ENCODE measurements around the gene DCAF6. TPM values are rescaled to one million over a fixed set of nuclear protein-coding genes. Genes with fewer than 3 reads are reported as not detected.

The DCAF6 gene
- total RNA-seq, 1 experiment from 2014 or later, result 84.6 TPM

DNA sequence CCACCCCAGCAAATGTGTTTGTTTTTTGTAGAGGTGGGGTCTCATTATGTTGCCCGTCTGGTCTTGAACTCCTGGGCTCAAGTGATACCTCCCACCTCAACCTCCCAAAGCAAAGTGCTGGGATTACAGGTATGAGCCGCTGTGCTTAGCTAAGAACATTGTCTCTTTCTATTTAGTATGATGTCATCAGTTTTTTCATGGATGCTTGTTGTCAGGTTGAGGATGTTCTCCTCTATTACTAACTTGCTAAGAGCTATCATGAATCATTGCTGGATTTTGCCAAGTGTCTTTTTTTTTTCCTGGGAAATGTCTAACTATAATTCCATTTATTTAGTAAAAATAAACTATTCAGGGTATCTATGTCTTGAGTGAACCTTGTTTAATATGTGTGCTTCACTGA is 19.4 kb downstream of the DCAF6 start:
- Histone ChIP-seq H3K27me3 (ENCODE audit: low read length) (no peaks in the 10 kb centered on the region), H3K9me3 (ENCODE audit: low read length) (no peaks in the 10 kb centered on the region), H3K79me2 (ENCODE audit: low read length) (peaks cover 88% of the 10 kb centered on the region), H3K36me3 (ENCODE audit: insufficient read depth, low read length) (peaks cover 35% of the 10 kb centered on the region), H2AFZ (ENCODE audit: low read length) (no peak overlapping the region), H4K20me1 (ENCODE audit: insufficient read depth, low read depth, low read length) (no peaks in the 10 kb centered on the region), H3K4me2 (ENCODE audit: low read depth, low read length, poor library complexity, severe bottlenecking) (no peak overlapping the region), H3K9me2 (replicated peaks; ENCODE audit: insufficient read depth, low read length) (no peaks in the 10 kb centered on the region), H3K4me3 (ENCODE audit: low read length) (no peak overlapping the region), H3K27ac (ENCODE audit: low read length) (no peak overlapping the region), H3K4me1 (ENCODE audit: low read length) (no peaks in the 10 kb centered on the region), H3K9ac (ENCODE audit: low read length) (no peak overlapping the region)
- DNase-seq, result no peak

DNA sequence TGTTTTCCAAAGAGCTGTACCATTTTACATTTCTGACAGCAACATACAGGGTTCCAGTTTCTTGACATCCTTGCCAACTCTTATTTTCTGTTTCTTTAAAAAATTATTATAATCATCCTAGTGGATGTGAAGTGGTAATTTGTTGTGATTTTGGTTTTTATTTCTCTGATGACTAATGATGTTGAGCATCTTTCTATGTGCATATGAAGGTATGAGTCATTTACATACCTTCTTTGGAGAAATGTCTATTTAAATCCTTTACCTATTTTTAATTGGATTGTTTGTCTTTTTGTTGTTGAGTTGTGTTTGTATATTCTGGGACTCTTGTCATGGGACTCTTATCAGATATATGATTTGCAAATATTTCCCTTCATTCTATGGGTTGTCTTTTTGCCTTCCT is 21.2 kb downstream of the DCAF6 start:
- Histone ChIP-seq H3K9ac (ENCODE audit: low read length) (no peak overlapping the region), H4K20me1 (ENCODE audit: insufficient read depth, low read depth, low read length) (no peaks in the 10 kb centered on the region), H3K9me3 (ENCODE audit: low read length) (no peaks in the 10 kb centered on the region), H2AFZ (ENCODE audit: low read length) (no peak overlapping the region), H3K4me1 (ENCODE audit: low read length) (no peaks in the 10 kb centered on the region), H3K27me3 (ENCODE audit: low read length) (no peaks in the 10 kb centered on the region), H3K27ac (ENCODE audit: low read length) (no peak overlapping the region), H3K9me2 (replicated peaks; ENCODE audit: insufficient read depth, low read length) (no peaks in the 10 kb centered on the region), H3K4me2 (ENCODE audit: low read depth, low read length, poor library complexity, severe bottlenecking) (no peak overlapping the region), H3K36me3 (ENCODE audit: insufficient read depth, low read length) (peaks cover 29% of the 10 kb centered on the region), H3K79me2 (ENCODE audit: low read length) (peaks cover 92% of the 10 kb centered on the region), H3K4me3 (ENCODE audit: low read length) (no peak overlapping the region)
- DNase-seq, result no peak

DNA sequence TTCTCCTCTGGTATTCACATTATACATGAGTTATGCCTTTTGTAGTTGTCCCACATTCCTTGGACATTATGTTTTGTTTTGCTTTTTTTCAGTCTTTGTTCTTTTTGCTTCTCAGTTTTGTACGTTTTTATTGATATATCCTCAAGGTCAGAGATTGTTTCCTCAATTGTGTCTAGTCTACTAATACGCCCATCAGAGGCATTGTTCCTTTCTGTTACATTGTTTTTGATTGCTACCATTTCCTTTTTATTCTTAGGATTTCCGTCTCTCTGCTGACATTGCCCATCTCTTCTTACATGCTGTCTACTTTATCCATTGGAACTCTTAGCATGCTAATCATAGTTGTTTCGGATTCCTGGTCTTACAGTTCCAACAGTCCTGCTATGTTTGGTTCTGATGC is 28.2 kb downstream of the DCAF6 start:
- Histone ChIP-seq H3K27me3 (ENCODE audit: low read length) (no peaks in the 10 kb centered on the region), H3K9me3 (ENCODE audit: low read length) (no peaks in the 10 kb centered on the region), H2AFZ (ENCODE audit: low read length) (no peak overlapping the region), H3K9me2 (replicated peaks; ENCODE audit: insufficient read depth, low read length) (no peaks in the 10 kb centered on the region), H3K36me3 (ENCODE audit: insufficient read depth, low read length) (peaks cover 20% of the 10 kb centered on the region), H3K9ac (ENCODE audit: low read length) (no peak overlapping the region), H3K4me3 (ENCODE audit: low read length) (no peak overlapping the region), H4K20me1 (ENCODE audit: insufficient read depth, low read depth, low read length) (no peaks in the 10 kb centered on the region), H3K79me2 (ENCODE audit: low read length) (peaks cover 87% of the 10 kb centered on the region), H3K27ac (ENCODE audit: low read length) (no peak overlapping the region), H3K4me1 (ENCODE audit: low read length) (no peaks in the 10 kb centered on the region), H3K4me2 (ENCODE audit: low read depth, low read length, poor library complexity, severe bottlenecking) (no peak overlapping the region)
- no peak for DNase-seq

DNA sequence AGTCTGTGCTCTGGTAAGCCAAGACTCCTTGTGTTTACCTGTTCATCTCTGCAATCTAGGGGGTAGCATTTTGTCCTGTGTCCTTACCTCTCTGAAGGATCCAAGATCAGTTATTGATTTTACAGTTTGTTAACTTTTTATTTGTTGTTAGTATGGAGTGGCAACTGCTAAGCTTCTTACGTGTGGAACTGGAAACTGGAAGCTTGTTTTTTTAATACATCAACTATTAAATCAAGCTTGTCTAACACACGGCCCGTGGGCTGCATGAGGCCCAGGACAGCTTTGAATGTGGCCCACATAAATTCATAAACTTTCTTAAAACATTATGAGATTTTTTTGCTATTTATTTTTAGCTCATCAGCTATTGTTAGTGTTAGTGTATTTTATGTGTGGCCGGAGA is 29.6 kb downstream of the DCAF6 start:
- no peak for DNase-seq
- H3K36me3 ChIP-seq (ENCODE audit: insufficient read depth, low read length), result peaks cover 27% of the 10 kb centered on the region
- H3K9me3 ChIP-seq (ENCODE audit: low read length), result no peaks in the 10 kb centered on the region
- H3K9me2 ChIP-seq (replicated peaks; ENCODE audit: insufficient read depth, low read length), result no peaks in the 10 kb centered on the region
- no peak overlapping the region for H2AFZ ChIP-seq (ENCODE audit: low read length)
- no peaks in the 10 kb centered on the region for H3K4me1 ChIP-seq (ENCODE audit: low read length)
- peaks cover 84% of the 10 kb centered on the region for H3K79me2 ChIP-seq (ENCODE audit: low read length)
- H4K20me1 ChIP-seq (ENCODE audit: insufficient read depth, low read depth, low read length), result no peaks in the 10 kb centered on the region
- H3K4me3 ChIP-seq (ENCODE audit: low read length), result no peak overlapping the region
- H3K27me3 ChIP-seq (ENCODE audit: low read length), result no peaks in the 10 kb centered on the region
- H3K4me2 ChIP-seq (ENCODE audit: low read depth, low read length, poor library complexity, severe bottlenecking), result no peak overlapping the region
- H3K27ac ChIP-seq (ENCODE audit: low read length), result no peak overlapping the region
- no peak overlapping the region for H3K9ac ChIP-seq (ENCODE audit: low read length)

DNA sequence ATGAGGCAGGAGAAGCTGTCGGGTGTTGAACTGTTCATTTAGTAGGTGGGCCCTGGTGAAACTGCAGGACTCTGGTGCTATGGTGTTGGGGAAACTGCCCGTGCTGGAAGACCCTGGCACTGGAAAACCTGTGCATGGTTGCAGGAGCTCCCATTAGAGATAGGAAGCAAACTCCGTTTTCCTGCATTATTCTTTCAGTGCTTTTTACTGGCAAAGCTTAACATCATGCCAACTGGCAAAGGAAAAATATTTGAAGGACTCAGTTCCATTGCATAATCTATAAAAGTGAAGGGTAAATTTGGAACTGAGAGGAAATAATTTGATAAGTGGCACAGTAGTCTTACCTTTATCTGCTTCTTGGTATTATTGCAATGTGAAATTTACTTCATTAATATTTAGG is 32.1 kb downstream of the DCAF6 start:
- Histone ChIP-seq H3K4me1 (ENCODE audit: low read length) (peaks cover 8% of the 10 kb centered on the region), H3K27me3 (ENCODE audit: low read length) (no peaks in the 10 kb centered on the region), H3K9ac (ENCODE audit: low read length) (no peak overlapping the region), H3K36me3 (ENCODE audit: insufficient read depth, low read length) (peaks cover 32% of the 10 kb centered on the region), H3K9me3 (ENCODE audit: low read length) (no peaks in the 10 kb centered on the region), H3K27ac (ENCODE audit: low read length) (no peak overlapping the region), H3K79me2 (ENCODE audit: low read length) (peaks cover 79% of the 10 kb centered on the region), H3K4me3 (ENCODE audit: low read length) (no peak overlapping the region), H3K4me2 (ENCODE audit: low read depth, low read length, poor library complexity, severe bottlenecking) (no peak overlapping the region), H3K9me2 (replicated peaks; ENCODE audit: insufficient read depth, low read length) (no peaks in the 10 kb centered on the region), H4K20me1 (ENCODE audit: insufficient read depth, low read depth, low read length) (no peaks in the 10 kb centered on the region), H2AFZ (ENCODE audit: low read length) (no peak overlapping the region)
- DNase-seq, result no peak

DNA sequence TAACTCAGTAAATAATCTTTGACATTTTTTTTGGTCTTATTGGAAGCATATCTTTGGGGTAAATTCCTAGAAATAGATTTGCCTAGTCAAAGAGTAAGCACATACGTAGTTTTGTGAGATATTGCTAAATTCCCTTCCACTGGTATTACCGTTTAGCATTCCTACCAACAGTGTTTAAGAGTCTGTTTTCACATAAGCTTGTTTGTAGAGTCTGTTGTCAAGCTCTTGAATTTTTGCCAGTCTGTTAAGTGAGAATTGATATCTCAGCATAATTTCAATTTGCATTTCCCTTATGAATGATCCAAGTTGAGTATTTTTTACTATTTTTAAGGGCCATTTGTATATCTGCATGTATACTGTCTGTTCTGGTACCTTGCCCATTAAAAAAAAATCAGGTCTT is 37.3 kb downstream of the DCAF6 start:
- H3K4me2 ChIP-seq (ENCODE audit: low read depth, low read length, poor library complexity, severe bottlenecking), result no peak overlapping the region
- H2AFZ ChIP-seq (ENCODE audit: low read length), result no peak overlapping the region
- H3K9me3 ChIP-seq (ENCODE audit: low read length), result no peaks in the 10 kb centered on the region
- H3K79me2 ChIP-seq (ENCODE audit: low read length), result peaks cover 88% of the 10 kb centered on the region
- no peak overlapping the region for H3K9ac ChIP-seq (ENCODE audit: low read length)
- H3K27ac ChIP-seq (ENCODE audit: low read length), result no peak overlapping the region
- no peaks in the 10 kb centered on the region for H4K20me1 ChIP-seq (ENCODE audit: insufficient read depth, low read depth, low read length)
- peaks cover 13% of the 10 kb centered on the region for H3K4me1 ChIP-seq (ENCODE audit: low read length)
- DNase-seq, result no peak
- H3K9me2 ChIP-seq (replicated peaks; ENCODE audit: insufficient read depth, low read length), result no peaks in the 10 kb centered on the region
- no peak overlapping the region for H3K4me3 ChIP-seq (ENCODE audit: low read length)
- H3K27me3 ChIP-seq (ENCODE audit: low read length), result no peaks in the 10 kb centered on the region
- H3K36me3 ChIP-seq (ENCODE audit: insufficient read depth, low read length), result peaks cover 49% of the 10 kb centered on the region

DNA sequence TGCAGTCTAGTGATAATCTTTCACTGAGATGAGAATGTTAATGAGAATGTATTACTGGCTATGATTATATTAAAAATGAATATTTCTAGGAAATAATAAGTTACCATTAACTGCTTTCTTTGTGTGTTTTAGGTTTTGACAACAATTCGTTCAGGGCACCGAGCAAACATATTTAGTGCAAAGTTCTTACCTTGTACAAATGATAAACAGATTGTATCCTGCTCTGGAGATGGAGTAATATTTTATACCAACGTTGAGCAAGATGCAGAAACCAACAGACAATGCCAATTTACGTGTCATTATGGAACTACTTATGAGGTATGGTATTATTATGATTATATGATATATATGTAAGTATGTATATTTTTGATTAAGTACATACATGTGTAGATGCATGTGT is 38.2 kb downstream of the DCAF6 start:
- H3K36me3 ChIP-seq (ENCODE audit: insufficient read depth, low read length), result peaks cover 45% of the 10 kb centered on the region
- H3K9me2 ChIP-seq (replicated peaks; ENCODE audit: insufficient read depth, low read length), result no peaks in the 10 kb centered on the region
- H4K20me1 ChIP-seq (ENCODE audit: insufficient read depth, low read depth, low read length), result no peaks in the 10 kb centered on the region
- H3K27ac ChIP-seq (ENCODE audit: low read length), result no peak overlapping the region
- H3K27me3 ChIP-seq (ENCODE audit: low read length), result no peaks in the 10 kb centered on the region
- H3K4me3 ChIP-seq (ENCODE audit: low read length), result no peak overlapping the region
- peaks cover 13% of the 10 kb centered on the region for H3K4me1 ChIP-seq (ENCODE audit: low read length)
- no peak overlapping the region for H3K4me2 ChIP-seq (ENCODE audit: low read depth, low read length, poor library complexity, severe bottlenecking)
- no peak overlapping the region for H2AFZ ChIP-seq (ENCODE audit: low read length)
- peaks cover 90% of the 10 kb centered on the region for H3K79me2 ChIP-seq (ENCODE audit: low read length)
- H3K9me3 ChIP-seq (ENCODE audit: low read length), result no peaks in the 10 kb centered on the region
- no peak for DNase-seq
- H3K9ac ChIP-seq (ENCODE audit: low read length), result no peak overlapping the region

DNA sequence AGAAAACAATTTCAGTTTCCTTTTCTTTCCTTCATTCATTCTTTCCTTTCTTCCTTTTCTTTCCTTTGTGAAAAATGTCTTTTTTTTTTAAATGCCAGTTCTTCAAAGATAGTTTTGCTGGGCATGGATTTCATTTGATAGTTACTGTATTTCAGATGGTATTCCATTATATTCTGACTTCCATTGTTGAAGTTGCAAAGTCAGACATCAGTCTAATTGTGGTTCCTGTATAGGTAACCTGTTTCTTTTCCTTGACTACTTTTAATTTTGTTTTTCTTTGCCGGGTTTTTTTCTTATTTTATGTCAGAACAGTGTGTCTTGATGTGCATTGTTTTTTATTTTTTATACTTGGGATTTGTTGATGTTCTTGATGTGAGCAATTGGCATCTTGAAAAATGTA is 40.8 kb downstream of the DCAF6 start:
- no peak overlapping the region for H3K27ac ChIP-seq (ENCODE audit: low read length)
- H3K9me3 ChIP-seq (ENCODE audit: low read length), result no peaks in the 10 kb centered on the region
- H3K4me1 ChIP-seq (ENCODE audit: low read length), result peaks cover 13% of the 10 kb centered on the region
- H3K4me3 ChIP-seq (ENCODE audit: low read length), result no peak overlapping the region
- no peaks in the 10 kb centered on the region for H3K9me2 ChIP-seq (replicated peaks; ENCODE audit: insufficient read depth, low read length)
- no peak for DNase-seq
- H3K4me2 ChIP-seq (ENCODE audit: low read depth, low read length, poor library complexity, severe bottlenecking), result no peak overlapping the region
- H2AFZ ChIP-seq (ENCODE audit: low read length), result no peak overlapping the region
- H3K36me3 ChIP-seq (ENCODE audit: insufficient read depth, low read length), result peaks cover 49% of the 10 kb centered on the region
- H3K9ac ChIP-seq (ENCODE audit: low read length), result no peak overlapping the region
- no peaks in the 10 kb centered on the region for H4K20me1 ChIP-seq (ENCODE audit: insufficient read depth, low read depth, low read length)
- H3K79me2 ChIP-seq (ENCODE audit: low read length), result peaks cover 95% of the 10 kb centered on the region
- no peaks in the 10 kb centered on the region for H3K27me3 ChIP-seq (ENCODE audit: low read length)

DNA sequence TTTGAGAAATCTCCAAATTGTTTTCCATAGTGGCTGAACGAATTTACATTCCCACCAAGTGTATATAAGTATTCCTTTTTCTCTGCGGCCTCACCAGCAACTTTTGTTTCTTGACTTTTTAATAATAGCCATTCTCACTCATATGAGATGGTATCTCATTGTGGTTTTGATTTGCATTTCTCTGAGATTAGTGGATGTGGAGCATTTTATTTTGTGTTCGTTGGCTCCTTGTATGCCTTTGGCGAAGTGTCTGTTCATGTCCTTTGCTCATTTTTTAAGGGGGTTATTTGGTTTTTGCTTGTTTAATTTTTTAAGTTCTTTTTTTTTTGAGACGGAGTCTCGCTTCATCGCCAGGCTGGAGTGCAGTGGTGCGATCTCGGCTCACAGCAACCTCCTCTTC is 45.5 kb downstream of the DCAF6 start:
- Histone ChIP-seq H3K4me3 (ENCODE audit: low read length) (no peak overlapping the region), H3K36me3 (ENCODE audit: insufficient read depth, low read length) (peaks cover 42% of the 10 kb centered on the region)
- no peak for DNase-seq

More for the DNA sequence above, 45.5 kb downstream of the DCAF6 start:
- Histone ChIP-seq H2AFZ (ENCODE audit: low read length) (no peak overlapping the region), H4K20me1 (ENCODE audit: insufficient read depth, low read depth, low read length) (no peaks in the 10 kb centered on the region), H3K27ac (ENCODE audit: low read length) (no peak overlapping the region), H3K27me3 (ENCODE audit: low read length) (no peaks in the 10 kb centered on the region), H3K9ac (ENCODE audit: low read length) (no peak overlapping the region), H3K79me2 (ENCODE audit: low read length) (peaks cover 96% of the 10 kb centered on the region), H3K4me2 (ENCODE audit: low read depth, low read length, poor library complexity, severe bottlenecking) (no peak overlapping the region), H3K9me2 (replicated peaks; ENCODE audit: insufficient read depth, low read length) (no peaks in the 10 kb centered on the region), H3K9me3 (ENCODE audit: low read length) (no peaks in the 10 kb centered on the region), H3K4me1 (ENCODE audit: low read length) (no peaks in the 10 kb centered on the region)
